ENCODE measurements around the gene HNF1B. TPM values are rescaled to one million over a fixed set of nuclear protein-coding genes. Genes with fewer than 3 reads are reported as not detected.
A peak's percentile ranks its signal among the peaks of the same experiment; 100 is the strongest.

HNF1B gene
- total RNA-seq, 1 experiment from 2014 or later: 2.0 TPM

DNA sequence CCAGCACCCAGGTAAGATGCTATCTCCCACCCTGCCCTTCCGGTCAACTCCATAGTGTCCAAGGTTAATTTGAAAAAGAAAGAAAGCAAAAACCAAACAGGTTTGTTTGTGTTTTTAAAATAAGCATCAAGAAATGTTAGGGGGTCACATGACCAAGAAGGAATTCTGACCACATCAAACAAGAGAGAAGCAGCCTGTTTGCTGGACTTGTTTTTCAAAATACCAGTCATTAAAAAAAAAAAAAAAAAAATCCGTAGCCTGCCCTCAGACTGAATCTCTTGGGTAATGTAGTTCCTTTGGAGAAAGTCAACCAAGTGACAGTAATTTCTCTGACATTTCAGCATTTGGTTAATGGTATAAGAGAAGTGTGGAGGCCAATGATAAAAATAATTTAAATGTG, 38.4 kb downstream of the HNF1B start:
- Histone ChIP-seq H3K36me3 (ENCODE audit: low read depth, low read length) (no peaks in the 10 kb centered on the region), H3K27ac (ENCODE audit: low read length) (no peak overlapping the region), H3K9me2 (replicated peaks; ENCODE audit: low read length) (no peaks in the 10 kb centered on the region), H3F3A (ENCODE audit: low read length, unreplicated experiment) (no peaks in the 10 kb centered on the region), H3K9me3 (ENCODE audit: low read length) (no peaks in the 10 kb centered on the region), H3K4me1 (ENCODE audit: insufficient read depth, low read length) (peaks cover 10% of the 10 kb centered on the region), H2AFZ (ENCODE audit: low read length) (no peak overlapping the region), H3K79me2 (ENCODE audit: low read length) (no peaks in the 10 kb centered on the region), H3K4me3 (ENCODE audit: low read length) (no peak overlapping the region), H3K4me2 (ENCODE audit: low read length) (no peak overlapping the region), H3K27me3 (ENCODE audit: low read length) (no peaks in the 10 kb centered on the region), H4K20me1 (ENCODE audit: low read length) (no peaks in the 10 kb centered on the region), H3K9ac (ENCODE audit: low read length) (no peak overlapping the region)
- POLR2A ChIA-PET (ENCODE audit: unreplicated experiment): no interaction called here
- no TSS peak for BruUV-seq (replicated peaks)
- CTCF ChIA-PET: no interaction called here
- ATAC-seq (no peak), DNase-seq (no peak)
- TF ChIP-seq EZH2phosphoT487 (IDR thresholded peaks at IDR 0.05; ENCODE audit: borderline replicate concordance, low read length) (no peak), EZH2 (IDR thresholded peaks at IDR 0.05; ENCODE audit: low read length, unreplicated experiment) (no peak)
- TF ChIP-seq, protein P1, sequence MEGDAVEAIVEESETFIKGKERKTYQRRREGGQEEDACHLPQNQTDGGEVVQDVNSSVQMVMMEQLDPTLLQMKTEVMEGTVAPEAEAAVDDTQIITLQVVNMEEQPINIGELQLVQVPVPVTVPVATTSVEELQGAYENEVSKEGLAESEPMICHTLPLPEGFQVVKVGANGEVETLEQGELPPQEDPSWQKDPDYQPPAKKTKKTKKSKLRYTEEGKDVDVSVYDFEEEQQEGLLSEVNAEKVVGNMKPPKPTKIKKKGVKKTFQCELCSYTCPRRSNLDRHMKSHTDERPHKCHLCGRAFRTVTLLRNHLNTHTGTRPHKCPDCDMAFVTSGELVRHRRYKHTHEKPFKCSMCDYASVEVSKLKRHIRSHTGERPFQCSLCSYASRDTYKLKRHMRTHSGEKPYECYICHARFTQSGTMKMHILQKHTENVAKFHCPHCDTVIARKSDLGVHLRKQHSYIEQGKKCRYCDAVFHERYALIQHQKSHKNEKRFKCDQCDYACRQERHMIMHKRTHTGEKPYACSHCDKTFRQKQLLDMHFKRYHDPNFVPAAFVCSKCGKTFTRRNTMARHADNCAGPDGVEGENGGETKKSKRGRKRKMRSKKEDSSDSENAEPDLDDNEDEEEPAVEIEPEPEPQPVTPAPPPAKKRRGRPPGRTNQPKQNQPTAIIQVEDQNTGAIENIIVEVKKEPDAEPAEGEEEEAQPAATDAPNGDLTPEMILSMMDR (conservative IDR thresholded peaks at IDR 0.05; ENCODE audit: low read depth, low read length): no peak
- intact Hi-C loops (cut with micrococcal nuclease): no loop called here

DNA sequence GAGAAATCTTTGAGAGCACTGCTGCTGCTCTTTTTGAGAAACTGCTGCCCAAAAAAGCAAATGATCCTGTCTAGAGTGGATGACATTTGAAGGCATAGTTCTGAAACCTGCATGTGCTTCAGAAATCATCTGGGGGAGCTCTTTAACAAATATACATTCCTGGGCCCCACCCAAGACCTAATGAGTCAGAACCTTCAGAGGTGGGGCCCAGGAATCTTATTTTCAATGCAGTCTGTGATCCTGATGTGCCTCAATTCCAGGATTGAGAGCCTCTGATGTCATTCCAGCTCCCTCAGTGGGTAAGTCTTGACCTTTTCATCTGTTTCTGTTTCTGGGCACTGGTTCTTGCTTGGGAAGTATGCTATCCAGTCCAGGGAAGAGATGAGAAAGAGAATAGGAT, 42.3 kb downstream of the HNF1B start:
- POLR2A ChIA-PET (ENCODE audit: unreplicated experiment): interaction anchor here (0.5 kb wide), 1 partner anchor 111 kb away, joined by 3 read pairs; no protein-coding TSS in a partner anchor
- H2AFZ ChIP-seq (ENCODE audit: low read length): no peak overlapping the region

DNA sequence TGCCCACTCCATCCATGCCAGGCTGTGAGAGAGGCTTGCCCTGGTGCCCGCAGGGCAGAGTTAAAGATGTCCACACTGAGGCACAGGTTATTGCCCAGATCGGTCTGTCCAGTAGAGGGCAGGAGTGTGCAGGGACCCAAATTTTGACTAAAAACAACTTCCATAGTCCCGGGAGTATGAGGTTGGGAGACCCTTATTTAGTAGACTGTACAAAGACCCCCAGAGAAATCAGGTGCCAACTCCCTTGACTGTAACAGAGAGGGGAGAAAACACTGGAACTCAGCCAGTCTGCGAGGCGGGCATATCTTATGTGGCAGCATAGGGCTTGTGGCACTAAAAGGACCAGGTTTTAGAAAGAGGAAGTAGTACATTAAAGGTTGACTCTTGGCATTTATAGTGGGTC, 43.4 kb downstream of the HNF1B start:
- Histone ChIP-seq H4K20me1 (ENCODE audit: low read length) (no peaks in the 10 kb centered on the region), H3K79me2 (ENCODE audit: low read length) (no peaks in the 10 kb centered on the region), H3F3A (ENCODE audit: low read length, unreplicated experiment) (no peaks in the 10 kb centered on the region), H3K27ac (ENCODE audit: low read length) (no peak overlapping the region), H3K4me3 (ENCODE audit: low read length) (no peak overlapping the region), H3K4me1 (ENCODE audit: insufficient read depth, low read length) (peaks cover 10% of the 10 kb centered on the region), H2AFZ (ENCODE audit: low read length) (no peak overlapping the region), H3K9ac (ENCODE audit: low read length) (no peak overlapping the region), H3K36me3 (ENCODE audit: low read depth, low read length) (no peaks in the 10 kb centered on the region), H3K9me2 (replicated peaks; ENCODE audit: low read length) (no peaks in the 10 kb centered on the region), H3K4me2 (ENCODE audit: low read length) (no peak overlapping the region), H3K27me3 (ENCODE audit: low read length) (no peaks in the 10 kb centered on the region), H3K9me3 (ENCODE audit: low read length) (no peaks in the 10 kb centered on the region)
- ChIA-PET CTCF (no interaction called here), POLR2A (ENCODE audit: unreplicated experiment) (no interaction called here)
- TF ChIP-seq EZH2 (IDR thresholded peaks at IDR 0.05; ENCODE audit: low read length, unreplicated experiment) (no peak), EZH2phosphoT487 (IDR thresholded peaks at IDR 0.05; ENCODE audit: borderline replicate concordance, low read length) (no peak)
- TF ChIP-seq, protein P1 (conservative IDR thresholded peaks at IDR 0.05; ENCODE audit: low read depth, low read length): peak; percentile 74
- BruUV-seq (replicated peaks): no TSS peak
- intact Hi-C loops (cut with micrococcal nuclease): no loop called here
- DNase-seq: peak; percentile 38
- ATAC-seq: 0 out of 2 replicates have a peak, but pooled peaks have one; percentile 43

More for the DNA sequence above, 42.3 kb downstream of the HNF1B start:
- H3K9me2 ChIP-seq (replicated peaks; ENCODE audit: low read length): no peaks in the 10 kb centered on the region
- intact Hi-C loops (cut with micrococcal nuclease): loop anchor here (1.0 to 2.0 kb wide), 2 partner anchors 42 to 69 kb away; partner anchors contain the start of gene HNF1B
- ATAC-seq: peak; percentile 74
- no peak overlapping the region for H3K9ac ChIP-seq (ENCODE audit: low read length)
- CTCF ChIA-PET: interaction anchor here (0.7 to 1.0 kb wide), 2 partner anchors 68 to 114 kb away, joined by 3 to 6 read pairs; no protein-coding TSS in a partner anchor
- BruUV-seq (replicated peaks): no TSS peak
- H3K4me2 ChIP-seq (ENCODE audit: low read length): no peak overlapping the region
- H3K4me1 ChIP-seq (ENCODE audit: insufficient read depth, low read length): peaks cover 10% of the 10 kb centered on the region
- TF ChIP-seq, protein P1 (conservative IDR thresholded peaks at IDR 0.05; ENCODE audit: low read depth, low read length): peak; percentile 32; the same call in 1 of the 2 replicates
- no peak for TF ChIP-seq EZH2 (IDR thresholded peaks at IDR 0.05; ENCODE audit: low read length, unreplicated experiment)
- H3K27me3 ChIP-seq (ENCODE audit: low read length): no peaks in the 10 kb centered on the region
- H3K36me3 ChIP-seq (ENCODE audit: low read depth, low read length): no peaks in the 10 kb centered on the region
- no peak overlapping the region for H3K4me3 ChIP-seq (ENCODE audit: low read length)
- no peaks in the 10 kb centered on the region for H3F3A ChIP-seq (ENCODE audit: low read length, unreplicated experiment)
- H3K79me2 ChIP-seq (ENCODE audit: low read length): no peaks in the 10 kb centered on the region
- no peaks in the 10 kb centered on the region for H3K9me3 ChIP-seq (ENCODE audit: low read length)
- H3K27ac ChIP-seq (ENCODE audit: low read length): no peak overlapping the region
- H4K20me1 ChIP-seq (ENCODE audit: low read length): no peaks in the 10 kb centered on the region
- peak; percentile 58 for DNase-seq

Data from PC-3 (cell line).